Activated naive CD4-positive, alpha-beta T cell treated with anti-CD3 and anti-CD28 coated beads, Interleukin-2, amount 50 U/mL, for 24 hours (primary cell): ENCODE data around the gene TXNDC11.

ENCODE experiments used
- H3K27ac Mint-ChIP-seq: one replicate; pipeline ENCODE4 v1.8.0; 2021; ENCODE audit warnings: mild to moderate bottlenecking, mixed read lengths
- H3K27me3 Mint-ChIP-seq: one replicate; pipeline ENCODE4 v1.8.0; 2021; ENCODE audit warnings: mixed read lengths
- H3K36me3 Mint-ChIP-seq: one replicate; pipeline ENCODE4 v1.8.0; 2021; ENCODE audit warnings: mixed read lengths
- H3K4me1 Mint-ChIP-seq: one replicate; pipeline ENCODE4 v1.8.0; 2021; ENCODE audit warnings: mixed read lengths
- H3K4me3 Mint-ChIP-seq: one replicate; pipeline ENCODE4 v1.8.0; 2021; ENCODE audit warnings: mild to moderate bottlenecking, mixed read lengths
- H3K9me3 Mint-ChIP-seq: one replicate; pipeline ENCODE4 v1.8.0; 2021; ENCODE audit warnings: mixed read lengths

Gene TXNDC11

DNA sequence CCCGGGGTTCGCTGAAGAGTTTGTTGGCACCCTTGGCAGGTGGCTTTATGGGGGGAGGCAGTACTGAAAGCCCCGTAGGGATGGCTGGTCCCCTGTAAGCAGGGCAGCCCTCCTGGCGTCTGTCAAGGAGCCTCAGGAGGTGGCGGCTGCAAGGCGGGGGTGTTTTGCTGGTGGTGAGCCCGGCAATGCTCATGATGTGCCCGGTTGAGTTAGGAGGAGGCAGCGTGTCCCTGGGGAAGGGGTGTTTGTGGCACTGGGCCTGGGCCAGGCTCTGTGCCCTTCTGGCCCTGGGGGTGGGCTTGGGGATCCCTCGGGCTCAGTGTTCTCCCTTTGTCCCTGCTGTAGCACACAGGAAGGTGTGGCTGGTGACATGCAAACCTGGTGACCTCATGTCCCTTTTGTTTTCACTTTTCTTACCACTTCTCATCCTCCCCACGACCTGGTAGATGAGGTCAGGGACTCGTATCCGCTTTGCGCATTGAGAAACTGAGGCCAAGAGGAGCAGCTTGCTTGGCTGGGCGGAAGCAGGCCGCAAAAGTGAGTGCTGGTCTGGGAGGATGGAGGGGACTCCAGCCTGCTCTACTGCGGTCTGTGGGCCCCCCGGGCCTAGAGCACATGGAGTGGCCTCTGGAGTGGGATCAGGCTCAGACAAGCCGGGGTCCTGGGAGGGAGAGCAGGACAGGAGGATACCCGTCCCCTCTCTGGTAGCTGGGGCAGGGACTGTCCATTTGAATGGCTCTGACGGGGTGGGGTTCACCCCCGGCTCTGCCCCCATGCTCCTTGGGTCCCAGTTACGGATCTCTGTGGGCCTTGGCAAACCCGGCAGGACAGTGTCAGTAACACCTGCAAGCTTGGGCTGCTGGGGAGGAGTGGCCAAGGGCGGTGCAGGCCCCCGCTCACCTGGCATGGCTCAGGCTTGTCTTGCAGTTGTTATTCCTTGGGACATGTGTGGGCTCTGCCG is 72.2 kb downstream of the TXNDC11 start:
- Mint-ChIP-seq H3K4me1 (peaks cover 73% of the 10 kb centered on the region), H3K27me3 (no peaks in the 10 kb centered on the region), H3K27ac (peak overlapping the region; percentile 84), H3K36me3 (no peaks in the 10 kb centered on the region), H3K9me3 (no peaks in the 10 kb centered on the region), H3K4me3 (peak overlapping the region; percentile 80)

- H3K27ac Mint-ChIP-seq, result peak overlapping the region; percentile 84
- H3K9me3 Mint-ChIP-seq, result no peaks in the 10 kb centered on the region
- H3K36me3 Mint-ChIP-seq, result no peaks in the 10 kb centered on the region
- no peaks in the 10 kb centered on the region for H3K27me3 Mint-ChIP-seq
- peak overlapping the region; percentile 80 for H3K4me3 Mint-ChIP-seq
- peaks cover 76% of the 10 kb centered on the region for H3K4me1 Mint-ChIP-seq
Observed at GRCh38 chr16:11669380-11670146, 73.1 kb downstream of the TXNDC11 start.

DNA sequence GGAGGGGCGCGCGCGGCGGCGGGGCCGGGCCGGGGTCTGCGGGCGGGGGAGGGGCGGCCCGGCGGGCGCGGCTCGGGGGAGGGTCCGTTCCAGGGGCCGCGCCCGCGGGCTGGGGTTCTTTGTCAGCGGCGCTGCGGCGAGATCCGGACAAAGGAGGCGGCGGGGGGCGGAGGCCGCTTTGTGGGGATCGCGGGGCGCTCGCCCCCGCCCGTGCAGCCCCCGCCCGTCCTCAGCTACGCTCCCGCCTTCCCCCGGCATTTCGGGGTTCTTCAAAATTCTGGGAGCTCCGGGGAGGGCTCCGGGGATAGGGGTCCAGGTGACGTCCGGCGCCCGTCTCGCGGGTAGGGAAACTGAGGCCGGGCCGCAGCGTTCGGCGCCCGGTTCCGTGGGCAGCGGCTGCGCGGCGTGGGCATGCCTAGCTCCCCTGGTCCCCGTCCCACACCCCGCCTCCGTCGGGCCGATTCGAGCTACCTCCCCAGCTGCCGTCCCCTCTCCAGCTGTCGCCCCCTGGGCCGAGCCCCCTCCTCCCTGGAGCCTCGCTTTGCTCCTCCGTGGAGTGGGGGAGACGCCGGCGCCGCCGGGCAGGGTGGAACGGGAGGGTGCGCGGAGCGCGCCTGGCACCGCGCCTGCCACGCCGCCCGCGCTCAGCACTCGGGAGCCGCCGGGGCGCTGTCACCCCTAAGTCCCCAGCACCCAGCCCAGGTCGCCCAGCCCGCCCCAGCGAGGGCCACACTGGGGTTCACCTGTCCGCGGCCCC is 73.9 kb downstream of the TXNDC11 start:
- Mint-ChIP-seq H3K9me3 (no peaks in the 10 kb centered on the region), H3K27me3 (no peaks in the 10 kb centered on the region), H3K27ac (no peak overlapping the region), H3K36me3 (no peaks in the 10 kb centered on the region), H3K4me1 (peaks cover 76% of the 10 kb centered on the region), H3K4me3 (peak overlapping the region; percentile 80)

GRCh38 chr16:11667824-11668622 is 74.6 kb downstream of the TXNDC11 start, which contains the start of gene SNN:
SNN (plus strand) TSS chr16:11668455; CDS start chr16:11676060, 7,605 bp downstream.
- Mint-ChIP-seq H3K36me3 (no peaks in the 10 kb centered on the region), H3K27ac (peak within 1 kb of the TSS; percentile 84), H3K4me3 (peak within 1 kb of the TSS; percentile 80), H3K27me3 (no peaks in the 10 kb centered on the region), H3K4me1 (peaks cover 75% of the 10 kb centered on the region), H3K9me3 (no peaks in the 10 kb centered on the region)

DNA sequence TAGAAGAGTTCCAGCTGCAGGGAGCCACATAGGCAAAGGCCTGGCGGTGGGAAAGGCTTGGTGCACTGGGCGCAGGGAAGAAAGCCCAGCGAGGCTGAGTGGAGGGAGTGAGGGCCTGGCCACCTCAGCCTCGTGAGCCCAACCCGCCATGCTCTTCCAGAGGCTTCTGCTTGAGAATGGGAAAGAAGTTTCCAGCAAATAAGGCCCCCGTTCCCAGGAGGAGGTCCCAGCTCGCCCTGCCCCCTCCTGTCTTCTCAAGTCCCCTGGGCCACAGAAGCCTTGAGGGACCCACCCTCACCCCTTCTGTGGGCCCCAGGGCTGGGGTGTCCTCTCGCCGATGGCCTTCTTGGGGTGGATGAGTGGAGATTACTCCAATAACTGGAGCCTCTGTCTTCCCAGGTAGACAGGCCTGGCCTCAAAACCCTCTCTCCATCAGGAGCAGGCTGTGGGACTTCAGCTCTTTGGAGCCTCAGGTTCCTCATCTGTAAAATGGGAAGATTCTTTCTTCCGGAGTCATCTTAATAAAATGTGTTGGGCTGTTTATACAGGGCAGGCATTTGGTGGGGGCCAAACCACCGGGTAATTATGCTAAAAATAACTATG is 75.3 kb downstream of the TXNDC11 start:
- peak overlapping the region; percentile 41 for H3K27ac Mint-ChIP-seq
- peak overlapping the region; percentile 77 for H3K4me3 Mint-ChIP-seq
- no peaks in the 10 kb centered on the region for H3K36me3 Mint-ChIP-seq
- H3K27me3 Mint-ChIP-seq, result no peaks in the 10 kb centered on the region
- peaks cover 76% of the 10 kb centered on the region for H3K4me1 Mint-ChIP-seq
- no peaks in the 10 kb centered on the region for H3K9me3 Mint-ChIP-seq

GRCh38 chr16:11666103-11667055 is 76.3 kb downstream of the TXNDC11 start:
- H3K36me3 Mint-ChIP-seq, result no peaks in the 10 kb centered on the region
- H3K9me3 Mint-ChIP-seq, result no peaks in the 10 kb centered on the region
- peaks cover 67% of the 10 kb centered on the region for H3K4me1 Mint-ChIP-seq
- no peaks in the 10 kb centered on the region for H3K27me3 Mint-ChIP-seq
- peak overlapping the region; percentile 77 for H3K4me3 Mint-ChIP-seq
- peak overlapping the region; percentile 70 for H3K27ac Mint-ChIP-seq

DNA sequence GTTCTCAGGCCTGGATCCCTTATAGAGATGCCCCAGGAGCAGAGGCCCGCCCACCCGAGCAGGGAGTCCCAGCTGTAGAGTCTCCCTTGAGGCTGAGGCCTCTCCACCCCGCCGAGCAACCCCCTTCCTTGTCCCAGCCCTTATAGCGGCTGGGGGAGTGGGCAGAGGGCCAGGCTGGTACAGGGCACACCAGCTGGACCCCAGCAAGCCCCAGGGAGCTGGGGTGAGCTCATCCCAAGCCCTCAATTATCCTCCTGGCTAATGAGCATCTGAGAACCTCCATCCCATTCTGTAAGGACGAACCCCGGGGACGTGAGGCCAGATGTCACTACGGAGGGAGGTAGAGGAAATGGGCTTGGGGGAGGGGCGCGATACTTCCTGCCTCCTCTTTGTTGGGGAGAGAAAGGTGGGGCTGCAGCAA is 77.6 kb downstream of the TXNDC11 start:
- H3K4me3 Mint-ChIP-seq, result peak overlapping the region; percentile 41
- peak overlapping the region; percentile 78 for H3K27ac Mint-ChIP-seq
- H3K4me1 Mint-ChIP-seq, result peaks cover 58% of the 10 kb centered on the region
- no peaks in the 10 kb centered on the region for H3K36me3 Mint-ChIP-seq
- no peaks in the 10 kb centered on the region for H3K27me3 Mint-ChIP-seq
- no peaks in the 10 kb centered on the region for H3K9me3 Mint-ChIP-seq

GRCh38 chr16:11662582-11662981 is 80.1 kb downstream of the TXNDC11 start:
- Mint-ChIP-seq H3K4me3 (peak overlapping the region; percentile 11), H3K27me3 (no peaks in the 10 kb centered on the region), H3K4me1 (peaks cover 50% of the 10 kb centered on the region), H3K9me3 (no peaks in the 10 kb centered on the region), H3K36me3 (no peaks in the 10 kb centered on the region), H3K27ac (no peak overlapping the region)

DNA sequence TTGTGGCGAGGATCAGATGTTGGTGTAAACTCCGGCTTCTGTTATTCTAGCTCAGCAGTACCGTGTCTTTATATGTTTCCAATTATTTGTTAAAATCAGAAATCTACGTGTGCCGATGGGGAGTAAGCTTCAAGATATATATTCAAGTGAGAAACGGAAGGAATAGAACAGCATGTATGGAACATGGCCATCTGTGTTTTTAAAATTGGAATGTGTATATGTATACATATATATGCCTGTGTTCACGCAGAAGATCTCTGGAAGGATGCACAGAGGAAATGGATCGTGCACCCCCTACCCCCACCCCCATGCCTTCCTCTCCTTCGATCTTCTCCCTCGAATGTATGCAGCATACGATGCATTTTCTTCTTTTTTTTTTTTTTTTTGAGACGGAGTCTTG is 82.1 kb downstream of the TXNDC11 start:
- no peaks in the 10 kb centered on the region for H3K27me3 Mint-ChIP-seq
- no peak overlapping the region for H3K27ac Mint-ChIP-seq
- no peaks in the 10 kb centered on the region for H3K9me3 Mint-ChIP-seq
- H3K4me3 Mint-ChIP-seq, result no peak overlapping the region
- H3K36me3 Mint-ChIP-seq, result no peaks in the 10 kb centered on the region
- peaks cover 37% of the 10 kb centered on the region for H3K4me1 Mint-ChIP-seq

DNA sequence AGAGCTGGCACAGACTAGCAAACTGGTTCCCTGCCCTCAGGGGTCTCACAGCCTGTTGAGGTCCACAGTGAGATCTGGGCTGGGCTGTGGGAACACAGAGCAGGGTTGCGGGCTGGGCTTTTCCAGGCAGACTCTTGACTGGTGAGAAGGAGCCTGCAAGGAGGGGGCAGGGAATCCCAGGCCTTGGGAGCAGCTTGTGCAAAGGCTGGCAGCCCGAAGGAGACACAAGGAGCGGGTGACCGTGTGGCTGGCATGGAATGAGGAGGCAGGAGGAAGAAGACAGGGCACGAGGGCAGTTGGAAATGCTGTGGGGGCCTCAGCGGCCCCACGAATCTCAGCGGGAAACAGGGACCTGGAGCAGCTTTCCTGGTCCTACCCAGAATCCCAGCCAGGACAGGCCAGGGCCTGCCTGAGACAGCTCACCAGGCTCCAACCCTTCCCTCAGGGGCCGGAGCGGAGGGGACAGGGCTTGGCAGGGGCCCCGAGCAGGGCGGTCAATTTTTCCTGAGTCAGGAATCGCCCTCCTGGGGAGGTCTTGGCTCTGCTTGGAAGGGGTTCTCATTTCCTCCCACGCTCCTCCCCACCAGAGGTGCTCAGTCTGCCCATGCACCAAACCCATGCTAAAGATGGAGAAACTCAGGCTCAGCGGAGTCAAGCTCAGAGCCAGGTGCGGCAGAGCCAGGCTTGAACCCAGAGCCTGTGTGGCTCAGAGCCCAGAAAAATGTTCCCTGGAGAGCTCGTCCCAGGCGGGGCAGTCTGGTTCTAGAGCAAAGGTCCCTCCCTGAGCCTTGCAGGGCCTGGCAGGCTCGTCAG is 83.6 kb downstream of the TXNDC11 start:
- Mint-ChIP-seq H3K4me3 (no peak overlapping the region), H3K27me3 (no peaks in the 10 kb centered on the region), H3K36me3 (no peaks in the 10 kb centered on the region), H3K9me3 (no peaks in the 10 kb centered on the region), H3K4me1 (peaks cover 28% of the 10 kb centered on the region), H3K27ac (no peak overlapping the region)

DNA sequence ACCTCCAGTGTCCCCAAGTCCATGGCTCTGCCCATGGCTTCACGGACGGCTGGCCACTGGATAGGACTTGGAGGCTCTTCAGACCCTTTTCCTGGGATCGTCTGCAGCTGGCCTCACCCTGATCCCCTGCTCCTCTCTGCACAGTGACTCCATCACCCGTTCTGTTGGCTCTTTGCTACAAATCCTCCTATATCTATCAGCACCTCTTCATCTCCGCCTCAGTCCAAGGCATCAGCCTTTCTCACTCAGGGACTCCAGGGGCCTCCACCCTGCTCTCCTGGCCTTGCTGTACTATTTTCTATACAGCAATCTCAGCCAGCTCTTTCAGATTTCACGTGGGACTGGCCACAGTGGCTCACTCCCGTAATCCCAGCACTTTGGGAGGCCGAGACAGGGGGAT is 85.1 kb downstream of the TXNDC11 start:
- Mint-ChIP-seq H3K27ac (peak overlapping the region; percentile 38), H3K27me3 (no peaks in the 10 kb centered on the region), H3K9me3 (no peaks in the 10 kb centered on the region), H3K4me1 (peaks cover 17% of the 10 kb centered on the region), H3K4me3 (no peak overlapping the region), H3K36me3 (no peaks in the 10 kb centered on the region)

- no peak overlapping the region for H3K4me3 Mint-ChIP-seq
- H3K27ac Mint-ChIP-seq, result no peak overlapping the region
- no peaks in the 10 kb centered on the region for H3K36me3 Mint-ChIP-seq
- H3K4me1 Mint-ChIP-seq, result peaks cover 19% of the 10 kb centered on the region
- H3K27me3 Mint-ChIP-seq, result no peaks in the 10 kb centered on the region
- H3K9me3 Mint-ChIP-seq, result no peaks in the 10 kb centered on the region
Observed at GRCh38 chr16:11655655-11656054, 87.0 kb downstream of the TXNDC11 start.

DNA sequence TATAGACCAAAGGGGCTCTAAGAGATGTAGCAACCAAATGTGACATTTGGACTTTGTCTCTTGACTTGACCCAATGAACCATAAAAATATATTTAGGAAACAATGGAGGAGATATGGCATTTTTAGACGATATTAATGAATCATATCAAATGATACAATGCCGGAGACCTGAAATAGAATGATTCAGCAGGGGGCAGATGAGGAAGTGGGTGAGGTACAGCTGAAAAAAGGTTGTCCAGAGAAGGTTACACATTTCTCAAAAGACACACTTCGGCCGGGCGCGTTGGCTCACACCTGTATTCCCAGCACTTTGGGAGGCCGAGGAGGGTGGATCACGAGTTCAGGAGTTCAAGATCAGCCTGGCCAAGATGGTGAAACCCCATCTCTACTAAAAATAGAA is 90.9 kb downstream of the TXNDC11 start:
- H3K9me3 Mint-ChIP-seq, result no peaks in the 10 kb centered on the region
- H3K27me3 Mint-ChIP-seq, result no peaks in the 10 kb centered on the region
- H3K4me3 Mint-ChIP-seq, result no peak overlapping the region
- no peak overlapping the region for H3K27ac Mint-ChIP-seq
- peaks cover 13% of the 10 kb centered on the region for H3K4me1 Mint-ChIP-seq
- no peaks in the 10 kb centered on the region for H3K36me3 Mint-ChIP-seq
